Measurements from ENCODE around the gene ENG. TPM values are rescaled to one million over a fixed set of nuclear protein-coding genes. Genes with fewer than 3 reads are reported as not detected.

Gene ENG
- polyA plus RNA-seq, 2 of the 4 experiments (the other 2 are of a cell fraction): 0.08 TPM; not detected in 1

DNA sequence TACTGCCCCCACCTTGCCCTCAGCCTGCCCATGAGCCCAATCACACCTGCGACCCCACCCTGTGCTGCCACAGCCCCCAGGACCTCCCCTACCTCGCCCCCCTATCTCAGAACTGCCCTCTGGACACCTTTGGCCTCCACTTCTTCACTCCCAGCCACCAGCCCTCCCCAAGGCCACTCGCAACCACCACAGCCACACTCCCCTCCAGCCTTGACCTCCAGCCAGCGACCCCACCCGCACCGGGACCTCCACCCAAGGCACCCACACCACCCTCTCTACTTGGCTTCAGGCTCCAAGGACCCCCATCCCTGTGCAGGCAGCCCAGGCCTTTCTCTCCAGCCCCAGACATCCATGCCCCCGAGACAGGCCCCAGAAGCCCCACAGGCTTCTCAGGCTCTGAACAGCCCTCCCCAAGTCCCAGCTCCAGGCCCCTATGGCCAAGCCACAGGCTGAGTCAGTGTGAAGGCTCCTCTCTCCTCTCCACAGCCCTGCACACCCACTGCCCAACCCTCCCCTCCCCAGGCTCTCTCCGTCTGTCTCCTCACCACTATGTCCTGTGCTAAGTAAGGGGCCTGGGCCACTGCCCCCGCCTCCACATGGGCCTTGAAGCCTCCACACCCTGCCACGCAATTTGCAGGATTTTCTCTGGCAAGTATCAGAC lies 21.0 kb upstream of the ENG start:
- WGBS (ENCODE audit: missing lambda C conversion rate): 83% methylated on average over 10 of the region's 10 CpGs
- ATAC-seq: no peak
- TF ChIP-seq CBX2 (IDR thresholded peaks at IDR 0.05; ENCODE audit: borderline replicate concordance, low read depth) (no peak), PBX3 (IDR thresholded peaks at IDR 0.05) (no peak), SREBF2 (IDR thresholded peaks at IDR 0.05) (no peak), RARB (CRISPR knock-in tag; IDR thresholded peaks at IDR 0.05) (no peak), MAZ (IDR thresholded peaks at IDR 0.05; ENCODE audit: borderline replicate concordance, low read depth, low read length) (no peak), FOSB (CRISPR knock-in tag; IDR thresholded peaks at IDR 0.05) (no peak), HMGXB4 (CRISPR knock-in tag; IDR thresholded peaks at IDR 0.05; ENCODE audit: borderline replicate concordance) (no peak), NR3C1 (IDR thresholded peaks at IDR 0.05) (no peak), POLR2A (IDR thresholded peaks at IDR 0.05; ENCODE audit: low read length) (no peak), ATOH8 (CRISPR knock-in tag; IDR thresholded peaks at IDR 0.05; ENCODE audit: low read depth) (no peak), ZSCAN20 (CRISPR knock-in tag; IDR thresholded peaks at IDR 0.05) (no peak), TP53 (CRISPR knock-in tag; IDR thresholded peaks at IDR 0.05) (no peak), NPAS2 (CRISPR knock-in tag; IDR thresholded peaks at IDR 0.05; ENCODE audit: borderline replicate concordance) (no peak), RFX5 (IDR thresholded peaks at IDR 0.05) (no peak), EP300 (IDR thresholded peaks at IDR 0.05) (no peak), JUN (IDR thresholded peaks at IDR 0.05) (no peak), KDM5A (IDR thresholded peaks at IDR 0.05) (no peak), MYC (IDR thresholded peaks at IDR 0.05; ENCODE audit: borderline replicate concordance, low read length) (no peak), HOXB13 (CRISPR knock-in tag; IDR thresholded peaks at IDR 0.05; ENCODE audit: low read depth) (no peak)
- FAIRE-seq: no peak
- POLR2A ChIA-PET: interaction anchor here (0.5 kb wide), 1 partner anchor 297 kb away, joined by 3 read pairs; no protein-coding TSS in a partner anchor
- Histone ChIP-seq H3K4me2 (peak overlapping the region; percentile 14; the same call in 2 of the 3 replicates), H3K4me3 (no peak overlapping the region), H3K9me3 (no peaks in the 10 kb centered on the region), H3K27ac (peak overlapping the region in 1 of 2 experiments; percentile 88; a peak in 1 of 6 replicates), H3K4me1 (peaks cover 39% of the 10 kb centered on the region)
- DNase-seq (ENCODE audit: low read depth in 1 of 2, low spot score in 1 of 2): no peak
- CTCF ChIA-PET: interaction anchor here (0.9 to 3.3 kb wide), 4 partner anchors 17 to 140 kb away, joined by 3 to 16 read pairs (median 4); partner anchors contain the start of gene TOR2A

DNA sequence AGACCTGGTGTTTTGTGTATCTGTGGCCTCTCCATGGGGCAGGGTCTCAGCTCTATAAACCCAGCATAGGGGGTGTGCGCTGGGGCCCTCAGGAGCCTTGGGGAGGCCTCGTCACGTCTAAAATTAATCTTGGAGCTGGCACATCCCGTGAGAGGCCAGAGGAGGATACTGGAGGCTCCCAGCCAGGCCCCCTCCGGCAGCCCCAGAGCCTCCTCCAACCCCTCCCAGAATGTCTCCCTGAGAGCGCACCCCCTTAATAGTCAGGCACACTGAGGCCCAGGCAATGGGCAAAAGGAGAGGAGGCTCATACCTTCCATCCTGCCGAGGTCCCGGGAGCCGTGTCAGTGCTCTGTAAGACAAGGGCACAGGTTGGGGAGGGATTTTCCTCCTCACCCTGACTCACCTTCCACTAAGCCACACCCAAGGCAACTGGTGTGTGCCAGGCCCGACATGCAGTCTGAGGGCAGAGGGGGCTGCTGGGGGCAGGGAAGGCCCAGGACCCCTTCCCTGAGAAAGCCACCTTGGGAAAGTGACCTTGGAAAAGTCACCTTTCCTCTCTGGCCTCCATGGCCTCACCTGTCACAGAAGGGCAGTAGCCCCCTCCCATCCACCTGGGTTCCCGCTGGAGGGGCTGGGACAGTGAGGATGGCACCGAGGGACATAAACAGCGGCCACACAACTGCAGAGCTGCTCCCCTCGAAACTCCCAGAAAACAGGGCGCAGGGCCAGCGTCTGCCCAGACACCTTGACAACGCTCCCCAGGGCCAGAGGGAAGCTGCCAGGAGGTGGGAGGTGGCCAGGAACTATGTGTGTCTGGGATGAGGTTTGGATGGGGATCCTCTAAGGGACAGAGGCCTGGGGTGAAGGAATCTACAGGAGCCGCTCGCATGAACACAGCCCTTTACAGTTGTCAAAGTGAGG lies 20.1 kb upstream of the ENG start:
- TF ChIP-seq ZC3H11A (IDR thresholded peaks at IDR 0.05) (no peak), HOXB13 (CRISPR knock-in tag; IDR thresholded peaks at IDR 0.05; ENCODE audit: low read depth) (no peak), NPAS2 (CRISPR knock-in tag; IDR thresholded peaks at IDR 0.05; ENCODE audit: borderline replicate concordance) (no peak), MAZ (IDR thresholded peaks at IDR 0.05; ENCODE audit: borderline replicate concordance, low read depth, low read length) (no peak), PBX3 (IDR thresholded peaks at IDR 0.05) (no peak), EHMT2 (IDR thresholded peaks at IDR 0.05; ENCODE audit: low read depth) (no peak), HDAC2 (IDR thresholded peaks at IDR 0.05) (no peak), KDM5A (IDR thresholded peaks at IDR 0.05) (no peak), KDM1A (IDR thresholded peaks at IDR 0.05; ENCODE audit: low read depth) (no peak)
- TF ChIP-seq, protein P1, sequence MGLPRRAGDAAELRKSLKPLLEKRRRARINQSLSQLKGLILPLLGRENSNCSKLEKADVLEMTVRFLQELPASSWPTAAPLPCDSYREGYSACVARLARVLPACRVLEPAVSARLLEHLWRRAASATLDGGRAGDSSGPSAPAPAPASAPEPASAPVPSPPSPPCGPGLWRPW (IDR thresholded peaks at IDR 0.05): no peak
- TF ChIP-seq, protein P2, sequence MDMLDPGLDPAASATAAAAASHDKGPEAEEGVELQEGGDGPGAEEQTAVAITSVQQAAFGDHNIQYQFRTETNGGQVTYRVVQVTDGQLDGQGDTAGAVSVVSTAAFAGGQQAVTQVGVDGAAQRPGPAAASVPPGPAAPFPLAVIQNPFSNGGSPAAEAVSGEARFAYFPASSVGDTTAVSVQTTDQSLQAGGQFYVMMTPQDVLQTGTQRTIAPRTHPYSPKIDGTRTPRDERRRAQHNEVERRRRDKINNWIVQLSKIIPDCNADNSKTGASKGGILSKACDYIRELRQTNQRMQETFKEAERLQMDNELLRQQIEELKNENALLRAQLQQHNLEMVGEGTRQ (IDR thresholded peaks at IDR 0.05): no peak
- H3K9me3 ChIP-seq: no peaks in the 10 kb centered on the region
- no peak for DNase-seq (ENCODE audit: low read depth in 1 of 2, low spot score in 1 of 2)
- H3K27ac ChIP-seq: peak overlapping the region in 1 of 2 experiments; percentile 29; a peak in 3 of 6 replicates
- ChIA-PET POLR2A (no interaction called here), CTCF (interaction anchor here (0.7 to 13.7 kb wide), 11 partner anchors 8 to 285 kb away, joined by 3 to 117 read pairs (median 3); partner anchors contain the start of gene TOR2A)
- FAIRE-seq: no peak
- peaks cover 39% of the 10 kb centered on the region for H3K4me1 ChIP-seq
- ATAC-seq: no peak
- WGBS (ENCODE audit: missing lambda C conversion rate): 76% methylated on average over 17 of the region's 19 CpGs
- H3K4me3 ChIP-seq: no peak overlapping the region
- peak overlapping the region; percentile 22; the same call in 1 of the 3 replicates for H3K4me2 ChIP-seq
